Astrocyte (in vitro differentiated cells and primary cell): ENCODE measurements around the gene MCHR1. TPM values are rescaled to one million over a fixed set of nuclear protein-coding genes. Genes with fewer than 3 reads are reported as not detected.
"Not testable (repeated sequence)": the region's sequence is repeated elsewhere in the genome, so short reads cannot be mapped to it uniquely, and the experiment has no call there.

Experiments used
- DNase-seq: peaks from one replicate; pipeline ENCODE4 v3.0.0-alpha.2; 2010; ENCODE audit warnings: low read depth
- FAIRE-seq: peaks from 2 replicates; lab custom pipeline; 2011; peaks lifted over from hg19 to GRCh38; lab: Jason Lieb, UNC
- H2AFZ ChIP-seq: 2 replicates; pipeline ENCODE4 v1.6.0; 2012; ENCODE audit warnings: low read depth, low read length, inconsistent platforms
- H3K27ac ChIP-seq: 2 replicates; pipeline ENCODE4 v1.5.1; 2011; ENCODE audit warnings: low read depth, low read length, inconsistent platforms
- H3K27me3 ChIP-seq: 2 replicates; pipeline ENCODE4 v1.6.0; 2011; ENCODE audit warnings: low read length, inconsistent platforms; ENCODE audit not compliant: insufficient read depth
- H3K36me3 ChIP-seq: 2 replicates; pipeline ENCODE4 v1.5.1; 2011; ENCODE audit warnings: low read length, inconsistent platforms; ENCODE audit not compliant: insufficient read depth
- H3K4me1 ChIP-seq: 2 replicates; pipeline ENCODE4 v1.5.1; 2011; ENCODE audit warnings: low read length, inconsistent platforms; ENCODE audit not compliant: insufficient read depth
- H3K4me2 ChIP-seq: 2 replicates; pipeline ENCODE4 v1.6.0; 2012; ENCODE audit warnings: low read length, inconsistent platforms
- H3K4me3 ChIP-seq: 2 replicates; pipeline ENCODE4 v1.5.1; 2011; ENCODE audit warnings: low read depth, mild to moderate bottlenecking, low read length, inconsistent platforms; ENCODE audit not compliant: insufficient read depth
- H3K79me2 ChIP-seq: 2 replicates; pipeline ENCODE4 v1.6.0; 2012; ENCODE audit warnings: mild to moderate bottlenecking, low read length, inconsistent platforms; ENCODE audit not compliant: insufficient read depth
- H3K9ac ChIP-seq: 2 replicates; pipeline ENCODE4 v1.6.0; 2012; ENCODE audit warnings: mild to moderate bottlenecking, low read length, inconsistent platforms
- H3K9me3 ChIP-seq: 2 replicates; pipeline ENCODE4 v1.5.1; 2012; ENCODE audit warnings: low read depth, mild to moderate bottlenecking, low read length, inconsistent platforms; ENCODE audit not compliant: insufficient read depth
- H4K20me1 ChIP-seq: 2 replicates; pipeline ENCODE4 v1.6.0; 2012; ENCODE audit warnings: low read length, inconsistent platforms; ENCODE audit not compliant: insufficient read depth
- H3K27ac Mint-ChIP-seq: one replicate; pipeline ENCODE4 v1.8.0; 2021; ENCODE audit warnings: mild to moderate bottlenecking, mixed read lengths; ENCODE audit not compliant: unreplicated experiment
- H3K27me3 Mint-ChIP-seq: one replicate; pipeline ENCODE4 v1.8.0; 2021; ENCODE audit warnings: low read depth, mixed read lengths; ENCODE audit not compliant: unreplicated experiment
- H3K36me3 Mint-ChIP-seq: one replicate; pipeline ENCODE4 v1.8.0; 2021; ENCODE audit warnings: low read depth, mixed read lengths; ENCODE audit not compliant: unreplicated experiment
- H3K4me1 Mint-ChIP-seq: one replicate; pipeline ENCODE4 v1.8.0; 2021; ENCODE audit warnings: low read depth, mixed read lengths; ENCODE audit not compliant: unreplicated experiment
- H3K4me3 Mint-ChIP-seq: one replicate; pipeline ENCODE4 v1.8.0; 2021; ENCODE audit warnings: mild to moderate bottlenecking, moderate library complexity, mixed read lengths; ENCODE audit not compliant: unreplicated experiment
- H3K9me3 Mint-ChIP-seq: one replicate; pipeline ENCODE4 v1.8.0; 2021; ENCODE audit warnings: mild to moderate bottlenecking, mixed read lengths; ENCODE audit not compliant: unreplicated experiment
- EZH2 ChIP-seq: IDR thresholded peaks from 2 replicates; pipeline ENCODE4 v1.6.1; 2012; ENCODE audit warnings: mild to moderate bottlenecking, low read length, inconsistent platforms; ENCODE audit not compliant: insufficient read depth
- total RNA-seq: library from RNA; stranded (reverse); gene quantifications from 2 replicates; pipeline ENCODE4 v1.2.1, GENCODE V29; 2021
- TF ChIP-seq, protein P1 (sequence below): IDR thresholded peaks from 2 replicates; pipeline ENCODE4 v1.5.1; 2011; ENCODE audit warnings: low read depth, mild to moderate bottlenecking, inconsistent platforms, low read length, moderate library complexity; ENCODE audit not compliant: insufficient read depth

Gene MCHR1
- total RNA-seq, 1 donor from 2014 or later, result 1.8 TPM

DNA sequence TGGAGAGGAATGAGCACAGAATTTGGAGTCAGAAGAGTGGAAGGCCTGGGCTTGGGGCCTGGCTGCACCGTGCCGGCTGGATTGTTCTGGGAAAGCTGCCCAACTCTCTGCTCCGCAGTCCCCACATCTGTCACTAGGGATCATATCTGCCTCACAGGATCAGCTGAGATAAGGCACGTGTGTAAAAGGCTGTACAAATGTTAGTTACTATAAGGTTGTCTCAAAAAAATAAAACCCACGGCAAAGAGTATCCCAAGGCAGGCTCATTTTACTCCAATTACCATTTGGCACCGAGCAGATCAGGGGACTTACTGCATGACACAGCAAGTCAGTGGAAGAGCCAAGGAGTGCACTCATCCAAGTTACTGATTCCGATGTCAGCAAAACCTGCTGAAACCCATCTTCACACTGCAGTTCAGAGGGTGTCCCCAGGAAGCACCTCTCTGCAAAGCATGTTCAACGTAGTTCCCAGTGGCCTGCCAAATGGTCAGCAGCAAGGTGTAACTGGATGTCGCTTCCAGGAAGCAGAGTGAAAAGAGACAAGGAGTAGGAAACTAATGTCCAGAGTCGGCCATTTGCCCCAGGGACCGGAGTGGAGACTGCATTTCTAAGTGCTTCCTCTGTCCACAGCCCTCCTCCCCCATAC lies 24.6 kb upstream of the MCHR1 start:
- Histone ChIP-seq H4K20me1 (no peaks in the 10 kb centered on the region), H3K36me3 (no peaks in the 10 kb centered on the region), H3K27ac (peak overlapping the region; percentile 16), H3K27me3 (no peaks in the 10 kb centered on the region), H3K4me3 (no peak overlapping the region), H3K79me2 (no peaks in the 10 kb centered on the region), H3K9me3 (no peaks in the 10 kb centered on the region), H3K4me2 (peak overlapping the region; percentile 31), H2AFZ (no peak overlapping the region), H3K4me1 (peaks cover 26% of the 10 kb centered on the region), H3K9ac (peak overlapping the region; percentile 9)
- TF ChIP-seq, protein P1, sequence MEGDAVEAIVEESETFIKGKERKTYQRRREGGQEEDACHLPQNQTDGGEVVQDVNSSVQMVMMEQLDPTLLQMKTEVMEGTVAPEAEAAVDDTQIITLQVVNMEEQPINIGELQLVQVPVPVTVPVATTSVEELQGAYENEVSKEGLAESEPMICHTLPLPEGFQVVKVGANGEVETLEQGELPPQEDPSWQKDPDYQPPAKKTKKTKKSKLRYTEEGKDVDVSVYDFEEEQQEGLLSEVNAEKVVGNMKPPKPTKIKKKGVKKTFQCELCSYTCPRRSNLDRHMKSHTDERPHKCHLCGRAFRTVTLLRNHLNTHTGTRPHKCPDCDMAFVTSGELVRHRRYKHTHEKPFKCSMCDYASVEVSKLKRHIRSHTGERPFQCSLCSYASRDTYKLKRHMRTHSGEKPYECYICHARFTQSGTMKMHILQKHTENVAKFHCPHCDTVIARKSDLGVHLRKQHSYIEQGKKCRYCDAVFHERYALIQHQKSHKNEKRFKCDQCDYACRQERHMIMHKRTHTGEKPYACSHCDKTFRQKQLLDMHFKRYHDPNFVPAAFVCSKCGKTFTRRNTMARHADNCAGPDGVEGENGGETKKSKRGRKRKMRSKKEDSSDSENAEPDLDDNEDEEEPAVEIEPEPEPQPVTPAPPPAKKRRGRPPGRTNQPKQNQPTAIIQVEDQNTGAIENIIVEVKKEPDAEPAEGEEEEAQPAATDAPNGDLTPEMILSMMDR, result no peak
- no peak for TF ChIP-seq EZH2
- DNase-seq (peak; percentile 82), FAIRE-seq (no peak)
- no peak overlapping the region for H3K4me3 Mint-ChIP-seq
- peak overlapping the region; percentile 18 for H3K27ac Mint-ChIP-seq
- peaks cover 21% of the 10 kb centered on the region for H3K4me1 Mint-ChIP-seq
- H3K36me3 Mint-ChIP-seq, result no peaks in the 10 kb centered on the region
- no peaks in the 10 kb centered on the region for H3K27me3 Mint-ChIP-seq
- peaks cover 2% of the 10 kb centered on the region for H3K9me3 Mint-ChIP-seq

DNA sequence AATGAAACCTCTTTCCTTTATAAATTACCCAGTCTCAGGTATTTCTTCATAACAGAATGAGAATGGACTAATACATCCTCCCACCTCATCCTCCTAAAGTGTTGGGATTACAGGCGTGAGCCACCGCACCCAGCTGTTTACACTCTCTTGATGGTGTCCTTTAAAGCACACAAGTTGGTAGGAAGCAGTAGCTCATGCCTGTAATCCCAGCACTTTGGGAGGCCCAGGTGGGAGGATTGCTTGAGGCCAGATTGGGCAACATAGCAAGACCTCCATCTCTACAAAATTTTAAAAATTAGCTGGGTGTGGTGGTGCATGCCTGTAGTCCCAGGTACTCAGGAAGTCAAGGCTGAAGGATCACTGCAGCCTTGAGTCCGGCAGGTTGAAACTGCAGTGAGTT lies 23.3 kb upstream of the MCHR1 start:
- H3K36me3 ChIP-seq, H3K27ac Mint-ChIP-seq, FAIRE-seq, H3K4me3 Mint-ChIP-seq, H3K79me2 ChIP-seq, H3K4me2 ChIP-seq, DNase-seq, H3K4me3 ChIP-seq, H3K27ac ChIP-seq, H3K27me3 Mint-ChIP-seq, H3K9me3 Mint-ChIP-seq, H3K9ac ChIP-seq, H3K27me3 ChIP-seq, H4K20me1 ChIP-seq, H2AFZ ChIP-seq, H3K36me3 Mint-ChIP-seq, H3K9me3 ChIP-seq: not testable (repeated sequence)
- H3K4me1 ChIP-seq, result peaks cover 26% of the 10 kb centered on the region
- peaks cover 21% of the 10 kb centered on the region for H3K4me1 Mint-ChIP-seq

DNA sequence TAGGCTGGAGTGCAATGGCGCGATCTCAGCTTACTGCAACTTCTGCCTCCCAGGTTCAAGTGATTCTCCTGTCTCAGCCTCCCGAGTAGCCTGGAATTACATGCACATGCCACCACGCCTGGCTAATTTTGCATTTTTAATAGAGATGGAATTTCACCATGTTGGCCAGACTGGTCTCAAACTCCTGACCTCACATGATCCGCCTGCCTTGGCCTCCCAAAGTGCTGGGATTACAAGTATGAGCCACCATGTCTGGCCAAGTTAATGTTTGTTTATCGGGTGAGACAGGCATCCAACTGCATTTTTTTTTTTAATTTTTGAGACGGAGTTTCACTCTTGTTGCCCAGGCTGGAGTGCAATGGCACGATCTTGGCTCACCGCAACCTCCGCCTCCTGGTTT lies 22.6 kb upstream of the MCHR1 start:
- H3K36me3 ChIP-seq, H3K4me3 Mint-ChIP-seq, H3K9ac ChIP-seq, H3K27ac ChIP-seq, H3K27ac Mint-ChIP-seq, H3K36me3 Mint-ChIP-seq, H3K27me3 Mint-ChIP-seq, H3K9me3 ChIP-seq, H3K27me3 ChIP-seq, H3K9me3 Mint-ChIP-seq, H2AFZ ChIP-seq, H3K79me2 ChIP-seq, H3K4me2 ChIP-seq, H4K20me1 ChIP-seq, DNase-seq, FAIRE-seq, H3K4me3 ChIP-seq: not testable (repeated sequence)
- peaks cover 20% of the 10 kb centered on the region for H3K4me1 ChIP-seq
- peaks cover 19% of the 10 kb centered on the region for H3K4me1 Mint-ChIP-seq
